Activated T-helper 2 cell treated with anti-CD3 and anti-CD28 coated beads, Interferon-gamma antibody, Interleukin-2, Interleukin-4, amounts not matched to agents 10 μg/mL and 5 μg/mL and 100 μg/mL, durations not matched to agents 14 hours and 24 hours and 36 hours (primary cell): ENCODE results near the gene UGT1A10. TPM values are rescaled to one million over a fixed set of nuclear protein-coding genes. Genes with fewer than 3 reads are reported as not detected.

ENCODE experiments used
- total RNA-seq: library from RNA; stranded (reverse); gene quantifications from 2 replicates; pipeline ENCODE4 v1.2.3, GENCODE V29; 2022

UGT1A10 gene
- total RNA-seq, 1 donor from 2014 or later: not detected

Other genes with a start within 250 kb of the UGT1A10 start
- 9.5 and 11.0 TPM in 2 replicates for gene USP40, start 69.7 kb upstream of the UGT1A10 start, total RNA-seq
- gene UGT1A8, start 18.8 kb upstream of the UGT1A10 start, total RNA-seq: not detected in 2 replicates
- not detected in 2 replicates for gene UGT1A9, start 35.5 kb downstream of the UGT1A10 start, total RNA-seq
- gene UGT1A7, start 45.5 kb downstream of the UGT1A10 start, total RNA-seq: not detected in 2 replicates
- not detected in 2 replicates for gene UGT1A6, start 56.4 kb downstream of the UGT1A10 start, total RNA-seq
- gene UGT1A5, start 76.5 kb downstream of the UGT1A10 start, total RNA-seq: not detected in 2 replicates
- gene UGT1A4, start 82.3 kb downstream of the UGT1A10 start, total RNA-seq: not detected in 2 replicates
- gene UGT1A3, start 92.6 kb downstream of the UGT1A10 start, total RNA-seq: not detected in 2 replicates
- not detected in 2 replicates for gene UGT1A1, start 123.8 kb downstream of the UGT1A10 start, total RNA-seq
- gene MROH2A, start 141.9 kb downstream of the UGT1A10 start, total RNA-seq: not detected in 2 replicates
- gene HJURP, start 218.1 kb downstream of the UGT1A10 start, total RNA-seq: 50.5 and 52.4 TPM in 2 replicates